DMS79 (cell line): ENCODE data around the gene RNF123.
"Not testable (repeated sequence)": the region's sequence is repeated elsewhere in the genome, so short reads cannot be mapped to it uniquely, and the experiment has no call there.

Source experiments
- DNase-seq: peaks from one replicate; lab custom pipeline; 2025; lab: John Stamatoyannopoulos, UW

Gene RNF123

GRCh38 chr3:49681232-49681522 is 8.2 kb upstream of the RNF123 start:
- no peak for DNase-seq

- DNase-seq, result no peak
These were observed 7.8 kb upstream of the RNF123 start for GRCh38 chr3:49681543-49681942.

GRCh38 chr3:49683162-49683561 is 6.2 kb upstream of the RNF123 start:
- DNase-seq, result no peak

GRCh38 chr3:49684453-49684852 is 4.9 kb upstream of the RNF123 start:
- DNase-seq, result not testable (repeated sequence)

GRCh38 chr3:49685103-49685502 is 4.3 kb upstream of the RNF123 start:
- not testable (repeated sequence) for DNase-seq

GRCh38 chr3:49685846-49686245 is 3.5 kb upstream of the RNF123 start:
- not testable (repeated sequence) for DNase-seq

GRCh38 chr3:49686346-49686745 is 3.0 kb upstream of the RNF123 start:
- not testable (repeated sequence) for DNase-seq

GRCh38 chr3:49686769-49687423 is 2.5 kb upstream of the RNF123 start:
- DNase-seq, result not testable (repeated sequence)

GRCh38 chr3:49687424-49687795 is 1.9 kb upstream of the RNF123 start:
- DNase-seq, result not testable (repeated sequence)

GRCh38 chr3:49688338-49689045 is 865 bp upstream of the RNF123 start:
- DNase-seq, result not testable (repeated sequence)

- not testable (repeated sequence) for DNase-seq
These were observed 709 bp downstream of the RNF123 start for GRCh38 chr3:49689908-49690624.

GRCh38 chr3:49690856-49691255 is 1.5 kb downstream of the RNF123 start:
- DNase-seq, result not testable (repeated sequence)

GRCh38 chr3:49691481-49691880 is 2.1 kb downstream of the RNF123 start:
- DNase-seq, result not testable (repeated sequence)

- DNase-seq, result not testable (repeated sequence)
These were observed 5.2 kb downstream of the RNF123 start for GRCh38 chr3:49694409-49695070.

GRCh38 chr3:49695350-49696015 is 6.1 kb downstream of the RNF123 start:
- DNase-seq, result not testable (repeated sequence)

- no peak for DNase-seq
These were observed 10.1 kb downstream of the RNF123 start for GRCh38 chr3:49699281-49699979.

- DNase-seq, result no peak
These were observed 10.7 kb downstream of the RNF123 start for GRCh38 chr3:49700014-49700413.

GRCh38 chr3:49700453-49701128 is 11.2 kb downstream of the RNF123 start:
- no peak for DNase-seq

GRCh38 chr3:49701388-49702077 is 12.2 kb downstream of the RNF123 start:
- DNase-seq, result no peak

GRCh38 chr3:49702672-49703071 is 13.3 kb downstream of the RNF123 start:
- DNase-seq, result no peak
